ENCODE data around the gene PRKAG1. TPM values are rescaled to one million over a fixed set of nuclear protein-coding genes. Genes with fewer than 3 reads are reported as not detected.
A peak's percentile ranks its signal among the peaks of the same experiment; 100 is the strongest.

The PRKAG1 gene
- polyA plus RNA-seq, 3 donors: 35.9 to 58.9 (median 50.1) TPM

DNA sequence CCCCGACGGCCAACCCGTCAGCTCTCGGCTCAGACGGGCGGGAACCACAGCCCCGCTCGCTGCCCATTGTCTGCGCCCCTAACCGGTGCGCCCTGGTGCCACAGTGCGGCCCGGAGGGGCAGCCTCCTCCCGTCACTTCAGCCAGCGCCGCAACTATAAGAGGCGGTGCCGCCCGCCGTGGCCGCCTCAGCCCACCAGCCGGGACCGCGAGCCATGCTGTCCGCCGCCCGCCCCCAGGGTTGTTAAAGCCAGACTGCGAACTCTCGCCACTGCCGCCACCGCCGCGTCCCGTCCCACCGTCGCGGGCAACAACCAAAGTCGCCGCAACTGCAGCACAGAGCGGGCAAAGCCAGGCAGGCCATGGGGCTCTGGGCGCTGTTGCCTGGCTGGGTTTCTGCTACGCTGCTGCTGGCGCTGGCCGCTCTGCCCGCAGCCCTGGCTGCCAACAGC, 40.3 kb downstream of the PRKAG1 start, which contains the start of gene WNT1:
Gene WNT1 (plus strand): TSS at position 32 of the 450 bp plus-strand sequence. CDS start 329 bp downstream, at position 361.
- no peak for DNase-seq
- Histone ChIP-seq H3K4me2 (replicated peaks; ENCODE audit: extremely low read depth, low read length, poor library complexity, severe bottlenecking) (peak within 1 kb of the TSS; percentile 83), H3K27ac (ENCODE audit: low read depth in 1 of 2, low read length in 2 of 2) (no peak within 1 kb of the TSS), H3K79me2 (ENCODE audit: insufficient read depth, low read length) (no peaks in the 10 kb centered on the region), H2AFZ (ENCODE audit: insufficient read depth, low read depth, low read length, poor library complexity, severe bottlenecking) (peak within 1 kb of the TSS; percentile 64), H3K27me3 (ENCODE audit: control insufficient read depth in 2 of 2, insufficient read depth in 2 of 2, low read length in 2 of 2) (peaks cover 64 to 95% of the 10 kb centered on the region in 2 donors), H4K20me1 (ENCODE audit: insufficient read depth, low read length) (peaks cover 5% of the 10 kb centered on the region), H3K4me3 (replicated peaks in 1 of 3; ENCODE audit: low read depth in 2 of 3, low read length in 3 of 3) (peak within 1 kb of the TSS in 2 of 3 experiments; percentile 23 to 72), H3K4me1 (ENCODE audit: control insufficient read depth in 1 of 2, insufficient read depth in 2 of 2, low read length in 2 of 2) (peaks cover 50 to 52% of the 10 kb centered on the region in 2 donors), H3K9me3 (replicated peaks in 1 of 2; ENCODE audit: control insufficient read depth in 1 of 2, insufficient read depth in 1 of 2, low read length in 2 of 2) (peaks cover 0 to 41% of the 10 kb centered on the region in 2 donors), H3K36me3 (replicated peaks in 1 of 2; ENCODE audit: control insufficient read depth in 1 of 2, insufficient read depth in 2 of 2, low read length in 2 of 2) (no peaks in the 10 kb centered on the region), H3K9ac (ENCODE audit: insufficient read depth, low read length, poor library complexity, severe bottlenecking) (no peak within 1 kb of the TSS)
- Mint-ChIP-seq H3K4me3 (peak within 1 kb of the TSS; percentile 79 to 92), H3K27ac (peak within 1 kb of the TSS in 5 of 7 donors; percentile 47 to 83 (median 73)), H3K4me1 (peaks cover 54% of the 10 kb centered on the region), H3K36me3 (peaks cover 22 to 23% of the 10 kb centered on the region in 2 donors), H3K27me3 (ENCODE audit: low read depth in 3 of 3) (peaks cover 88 to 97% (median 93%) of the 10 kb centered on the region in 3 donors), H3K9me3 (peaks cover 2 to 41% (median 24%) of the 10 kb centered on the region in 7 donors)
- TF ChIP-seq, protein P1, sequence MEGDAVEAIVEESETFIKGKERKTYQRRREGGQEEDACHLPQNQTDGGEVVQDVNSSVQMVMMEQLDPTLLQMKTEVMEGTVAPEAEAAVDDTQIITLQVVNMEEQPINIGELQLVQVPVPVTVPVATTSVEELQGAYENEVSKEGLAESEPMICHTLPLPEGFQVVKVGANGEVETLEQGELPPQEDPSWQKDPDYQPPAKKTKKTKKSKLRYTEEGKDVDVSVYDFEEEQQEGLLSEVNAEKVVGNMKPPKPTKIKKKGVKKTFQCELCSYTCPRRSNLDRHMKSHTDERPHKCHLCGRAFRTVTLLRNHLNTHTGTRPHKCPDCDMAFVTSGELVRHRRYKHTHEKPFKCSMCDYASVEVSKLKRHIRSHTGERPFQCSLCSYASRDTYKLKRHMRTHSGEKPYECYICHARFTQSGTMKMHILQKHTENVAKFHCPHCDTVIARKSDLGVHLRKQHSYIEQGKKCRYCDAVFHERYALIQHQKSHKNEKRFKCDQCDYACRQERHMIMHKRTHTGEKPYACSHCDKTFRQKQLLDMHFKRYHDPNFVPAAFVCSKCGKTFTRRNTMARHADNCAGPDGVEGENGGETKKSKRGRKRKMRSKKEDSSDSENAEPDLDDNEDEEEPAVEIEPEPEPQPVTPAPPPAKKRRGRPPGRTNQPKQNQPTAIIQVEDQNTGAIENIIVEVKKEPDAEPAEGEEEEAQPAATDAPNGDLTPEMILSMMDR (IDR thresholded peaks at IDR 0.05): peak; percentile 94
- intact Hi-C loops (cut with micrococcal nuclease): loop anchor here in 1 of 2 donors (10.0 kb wide), 1 partner anchor 124 kb away; the partner anchor contains the start of gene DDX23
- 3% methylated on average over 42 of the region's 45 CpGs for WGBS (ENCODE audit: insufficient coverage)

DNA sequence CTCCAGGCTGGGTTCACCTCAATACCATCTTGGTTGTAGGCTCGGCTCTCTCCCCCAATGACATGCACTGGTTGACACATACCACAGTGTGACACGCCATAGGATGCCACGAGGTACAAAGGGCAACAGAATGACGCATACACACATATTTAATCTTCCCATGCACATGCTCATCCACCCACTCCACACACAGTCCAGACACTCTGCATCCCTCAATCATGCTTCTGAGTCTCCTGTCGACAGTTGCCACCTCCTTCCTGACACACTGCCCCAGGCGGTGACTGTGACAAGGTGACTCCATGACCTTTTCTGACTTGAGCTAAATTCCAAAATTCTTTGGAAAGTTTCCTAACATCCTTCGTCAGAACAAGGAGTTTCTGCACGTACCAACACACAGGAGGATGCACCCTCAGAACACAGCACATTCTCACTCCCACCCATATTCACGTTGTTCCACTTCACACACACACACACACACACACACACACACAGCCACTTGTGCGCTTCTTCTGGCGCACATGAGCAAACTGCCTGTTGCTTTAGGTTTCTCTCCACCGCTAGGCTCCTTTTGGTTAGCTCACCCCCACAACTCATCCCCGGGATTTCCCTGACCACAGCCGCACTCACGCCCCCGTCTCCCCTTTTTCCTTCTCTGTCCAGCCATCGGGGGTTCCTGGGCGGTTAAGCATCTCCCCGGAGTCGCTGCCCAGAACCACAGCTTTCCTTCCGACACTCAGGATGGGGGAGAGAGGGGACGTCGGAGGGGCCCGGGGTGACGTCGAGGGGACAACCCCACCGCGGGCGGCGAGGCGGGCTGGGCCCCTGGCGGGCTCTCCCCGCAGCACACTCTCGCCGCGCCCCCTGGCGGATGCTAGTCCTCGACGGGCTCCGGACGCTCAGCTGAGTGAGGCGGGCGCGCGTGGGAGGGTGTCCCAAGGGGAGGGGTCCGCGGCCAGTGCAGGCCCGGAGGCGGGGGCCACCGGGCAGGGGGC, 41.0 kb downstream of the PRKAG1 start:
- peak in 2 of 3 donors; percentile 69 to 80 for DNase-seq
- Mint-ChIP-seq H3K4me3 (peak overlapping the region; percentile 37 to 86), H3K36me3 (peaks cover 22 to 23% of the 10 kb centered on the region in 2 donors), H3K4me1 (peaks cover 62% of the 10 kb centered on the region), H3K27me3 (ENCODE audit: low read depth in 3 of 3) (peaks cover 90 to 99% (median 95%) of the 10 kb centered on the region in 3 donors), H3K27ac (peak overlapping the region in 5 of 7 donors; percentile 47 to 83 (median 73)), H3K9me3 (peaks cover 2 to 42% (median 28%) of the 10 kb centered on the region in 7 donors)
- Histone ChIP-seq H3K4me3 (replicated peaks in 1 of 3; ENCODE audit: low read depth in 2 of 3, low read length in 3 of 3) (peak overlapping the region in 1 of 3 experiments; percentile 72), H3K27me3 (ENCODE audit: control insufficient read depth in 2 of 2, insufficient read depth in 2 of 2, low read length in 2 of 2) (peaks cover 67 to 96% of the 10 kb centered on the region in 2 donors), H3K36me3 (replicated peaks in 1 of 2; ENCODE audit: control insufficient read depth in 1 of 2, insufficient read depth in 2 of 2, low read length in 2 of 2) (no peaks in the 10 kb centered on the region), H2AFZ (ENCODE audit: insufficient read depth, low read depth, low read length, poor library complexity, severe bottlenecking) (peak overlapping the region; percentile 64), H3K9ac (ENCODE audit: insufficient read depth, low read length, poor library complexity, severe bottlenecking) (no peak overlapping the region), H3K79me2 (ENCODE audit: insufficient read depth, low read length) (no peaks in the 10 kb centered on the region), H3K4me2 (replicated peaks; ENCODE audit: extremely low read depth, low read length, poor library complexity, severe bottlenecking) (peak overlapping the region; percentile 83), H3K27ac (ENCODE audit: low read depth in 1 of 2, low read length in 2 of 2) (no peak overlapping the region), H3K4me1 (ENCODE audit: control insufficient read depth in 1 of 2, insufficient read depth in 2 of 2, low read length in 2 of 2) (peaks cover 56 to 59% of the 10 kb centered on the region in 2 donors), H3K9me3 (replicated peaks in 1 of 2; ENCODE audit: control insufficient read depth in 1 of 2, insufficient read depth in 1 of 2, low read length in 2 of 2) (peaks cover 0 to 41% of the 10 kb centered on the region in 2 donors), H4K20me1 (ENCODE audit: insufficient read depth, low read length) (peaks cover 5% of the 10 kb centered on the region)
- TF ChIP-seq, protein P1 (IDR thresholded peaks at IDR 0.05): peak; percentile 99
- intact Hi-C loops (cut with micrococcal nuclease): loop anchor here in 1 of 2 donors (10.0 kb wide), 1 partner anchor 123 kb away; the partner anchor contains the start of gene DDX23
- 8% methylated on average over 43 of the region's 50 CpGs for WGBS (ENCODE audit: insufficient coverage)
